PC-9 (cell line): ENCODE data around the gene GRIK3. TPM values are rescaled to one million over a fixed set of nuclear protein-coding genes. Genes with fewer than 3 reads are reported as not detected.

ENCODE experiments used
- BruUV-seq: library from RNA; stranded (reverse); fragments of 400-500 nt; replicated peaks from 2 replicates; lab custom pipeline; 2021; lab: Mats Ljungman, UMichigan
- CTCF ChIA-PET: fragments of 300-600 bp; sonication (Branson Sonifier 250); formaldehyde crosslinking; loops from one replicate; lab custom pipeline; 2022; ENCODE audit warnings: antibody characterized with exemption; lab: Charles Lee
- POLR2A ChIA-PET: fragments of 300-600 bp; sonication (Branson Sonifier 250); formaldehyde crosslinking; loops from one replicate; lab custom pipeline; 2022; ENCODE audit warnings: antibody characterized with exemption; ENCODE audit not compliant: unreplicated experiment; lab: Charles Lee
- DNase-seq, 2 experiments: peaks; one replicate each; pipeline versions ENCODE4 v3.0.0 to v3.0.0-alpha.2; 2015 to 2022; ENCODE audit warnings: mixed read lengths in 1 of 2
- H2AFZ ChIP-seq: fragments of 200-600 bp; sonication (generic); 2 replicates; pipeline ENCODE4 v1.8.1; 2017; ENCODE audit warnings: antibody characterized with exemption
- H3F3A ChIP-seq: fragments of 200-600 bp; sonication (generic); 2 replicates; pipeline ENCODE4 v1.8.1; 2017; ENCODE audit warnings: antibody characterized with exemption, mild to moderate bottlenecking, low read depth; ENCODE audit not compliant: insufficient read depth
- H3K27ac ChIP-seq: fragments of 200-600 bp; sonication (generic); 2 replicates; pipeline ENCODE4 v1.6.1; 2016; ENCODE audit warnings: mixed run types
- H3K27me3 ChIP-seq: fragments of 200-600 bp; sonication (generic); 2 replicates; pipeline ENCODE4 v1.6.1; 2016; ENCODE audit warnings: low read depth, mixed run types; ENCODE audit not compliant: insufficient read depth
- H3K36me3 ChIP-seq: fragments of 200-600 bp; sonication (generic); 2 replicates; pipeline ENCODE4 v1.6.1; 2016; ENCODE audit warnings: low read depth, mixed run types
- H3K4me1 ChIP-seq: fragments of 200-600 bp; sonication (generic); replicated peaks from 2 replicates; pipeline ENCODE4 v1.6.1; 2016; ENCODE audit warnings: mixed run types; ENCODE audit not compliant: insufficient read depth
- H3K4me2 ChIP-seq: fragments of 200-600 bp; sonication (generic); 2 replicates; pipeline ENCODE4 v1.6.1; 2017; ENCODE audit warnings: mixed run types
- H3K4me3 ChIP-seq: fragments of 200-600 bp; sonication (generic); 2 replicates; pipeline ENCODE4 v1.6.1; 2016; ENCODE audit warnings: mixed run types
- H3K79me2 ChIP-seq: fragments of 200-600 bp; sonication (generic); 2 replicates; pipeline ENCODE4 v1.6.1; 2017; ENCODE audit warnings: low read depth, mixed run types
- H3K9me2 ChIP-seq: fragments of 200-600 bp; sonication (generic); 2 replicates; pipeline ENCODE4 v1.8.1; 2017; ENCODE audit warnings: mild to moderate bottlenecking; ENCODE audit not compliant: insufficient read depth
- H3K9me3 ChIP-seq: fragments of 200-600 bp; sonication (generic); 2 replicates; pipeline ENCODE4 v1.8.1; 2016; ENCODE audit warnings: low read depth; ENCODE audit not compliant: insufficient read depth
- H4K20me1 ChIP-seq: fragments of 200-600 bp; sonication (generic); 2 replicates; pipeline ENCODE4 v1.8.1; 2017; ENCODE audit not compliant: insufficient read depth
- CTCF ChIP-seq: fragments of 200-600 bp; sonication (generic); conservative IDR thresholded peaks from 2 replicates; pipeline ENCODE4 v1.6.1; 2017; ENCODE audit warnings: mixed run types, antibody characterized with exemption, mild to moderate bottlenecking, moderate library complexity
- EZH2 ChIP-seq: fragments of 200-600 bp; sonication (generic); IDR thresholded peaks from 2 replicates; pipeline ENCODE4 v1.8.0; 2017; ENCODE audit warnings: antibody characterized with exemption, low read depth
- intact Hi-C: fragments of 100-400 bp; cut with micrococcal nuclease; formaldehyde crosslinking; loops from one replicate; pipeline ENCODE4 v1.10.0; 2022; ENCODE audit not compliant: unreplicated experiment
- total RNA-seq: library from RNA; stranded (reverse); gene quantifications from 2 replicates; pipeline ENCODE4 v1.2.3, GENCODE V29; 2021

GRIK3 gene
- total RNA-seq, 1 experiment from 2014 or later = not detected

DNA sequence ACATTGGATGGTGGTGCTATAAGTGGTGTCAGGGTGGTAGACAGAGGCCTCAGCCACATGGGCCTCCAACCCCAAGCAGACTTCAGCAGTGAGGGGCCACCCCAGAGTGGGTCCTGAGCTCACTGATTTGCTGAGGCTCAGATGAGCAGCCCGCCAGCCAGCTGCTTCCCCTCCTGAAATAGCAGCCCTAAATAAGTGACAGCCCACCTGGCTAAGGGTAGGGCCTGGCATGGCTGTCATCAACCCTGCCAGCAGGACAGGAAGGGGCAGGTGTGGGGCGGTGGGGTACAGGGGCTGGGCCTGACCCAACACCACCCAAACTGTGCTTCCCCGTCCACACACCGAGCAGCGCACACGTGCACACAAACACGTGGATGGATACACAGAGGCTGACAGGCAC, 79.3 kb downstream of the GRIK3 start:
- no peaks in the 10 kb centered on the region for H3F3A ChIP-seq
- POLR2A ChIA-PET = no interaction called here
- no peak overlapping the region for H3K4me2 ChIP-seq
- H3K9me2 ChIP-seq = no peaks in the 10 kb centered on the region
- no peak overlapping the region for H2AFZ ChIP-seq
- BruUV-seq = no TSS peak
- H3K4me3 ChIP-seq = no peak overlapping the region
- H3K27ac ChIP-seq = no peak overlapping the region
- H4K20me1 ChIP-seq = no peaks in the 10 kb centered on the region
- no peaks in the 10 kb centered on the region for H3K79me2 ChIP-seq
- no peaks in the 10 kb centered on the region for H3K4me1 ChIP-seq
- intact Hi-C loops = no loop called here
- DNase-seq = no peak
- H3K9me3 ChIP-seq = no peaks in the 10 kb centered on the region
- no peaks in the 10 kb centered on the region for H3K36me3 ChIP-seq
- CTCF ChIA-PET = no interaction called here
- peaks cover 61% of the 10 kb centered on the region; the same call in 1 of the 2 replicates for H3K27me3 ChIP-seq
- TF ChIP-seq EZH2 = no peak
- TF ChIP-seq CTCF = no peak

- Histone ChIP-seq H3K79me2 (no peaks in the 10 kb centered on the region), H3K4me3 (no peak overlapping the region), H4K20me1 (no peaks in the 10 kb centered on the region), H3K27me3 (peaks cover 61% of the 10 kb centered on the region; the same call in 1 of the 2 replicates), H3K9me2 (no peaks in the 10 kb centered on the region), H3K4me1 (no peaks in the 10 kb centered on the region), H3K4me2 (no peak overlapping the region), H3K36me3 (no peaks in the 10 kb centered on the region), H3K9me3 (no peaks in the 10 kb centered on the region), H3F3A (no peaks in the 10 kb centered on the region), H2AFZ (no peak overlapping the region), H3K27ac (no peak overlapping the region)
- intact Hi-C loops = no loop called here
- no peak for DNase-seq
- POLR2A ChIA-PET = no interaction called here
- CTCF ChIA-PET = no interaction called here
- no TSS peak for BruUV-seq
- TF ChIP-seq EZH2 (no peak), CTCF (no peak)
Measured at GRCh38 chr1:36953061-36953460, 81.3 kb downstream of the GRIK3 start.

- Histone ChIP-seq H3K4me3 (no peak overlapping the region), H3K27ac (no peak overlapping the region), H3F3A (no peaks in the 10 kb centered on the region), H3K4me1 (no peaks in the 10 kb centered on the region), H3K79me2 (no peaks in the 10 kb centered on the region), H4K20me1 (no peaks in the 10 kb centered on the region), H2AFZ (no peak overlapping the region), H3K9me2 (no peaks in the 10 kb centered on the region), H3K27me3 (peaks cover 61% of the 10 kb centered on the region; the same call in 1 of the 2 replicates), H3K9me3 (no peaks in the 10 kb centered on the region), H3K4me2 (no peak overlapping the region), H3K36me3 (no peaks in the 10 kb centered on the region)
- no TSS peak for BruUV-seq
- intact Hi-C loops = no loop called here
- TF ChIP-seq EZH2 = no peak
- no peak for TF ChIP-seq CTCF
- ChIA-PET CTCF (no interaction called here), POLR2A (no interaction called here)
- no peak for DNase-seq
Measured at GRCh38 chr1:36951761-36952160, 82.6 kb downstream of the GRIK3 start.
